Embryonic facial prominence (tissue), 1 donor: ENCODE results near the gene PDGFD.

ENCODE experiments used
- DNase-seq: peaks from one replicate; pipeline ENCODE4 v3.0.0-alpha.2; 2016; ENCODE audit errors: extremely low spot score

PDGFD gene

GRCh38 chr11:103887001-103887658, 276.8 kb downstream of the PDGFD start:
- no peak for DNase-seq

- DNase-seq = no peak
These were observed 280.1 kb downstream of the PDGFD start for GRCh38 chr11:103883856-103884255.

GRCh38 chr11:103883291-103883690, 280.7 kb downstream of the PDGFD start:
- no peak for DNase-seq

- no peak for DNase-seq
These were observed 282.4 kb downstream of the PDGFD start for GRCh38 chr11:103881584-103881983.

- DNase-seq = no peak
These were observed 283.0 kb downstream of the PDGFD start for GRCh38 chr11:103880968-103881367.

- DNase-seq = no peak
These were observed 285.3 kb downstream of the PDGFD start for GRCh38 chr11:103878646-103879045.

GRCh38 chr11:103877221-103877620, 286.7 kb downstream of the PDGFD start:
- no peak for DNase-seq

- no peak for DNase-seq
These were observed 288.0 kb downstream of the PDGFD start for GRCh38 chr11:103875855-103876510.

- no peak for DNase-seq
These were observed 291.2 kb downstream of the PDGFD start for GRCh38 chr11:103872748-103873147.

GRCh38 chr11:103871923-103872551, 291.9 kb downstream of the PDGFD start:
- DNase-seq = no peak

GRCh38 chr11:103870821-103871309, 293.1 kb downstream of the PDGFD start:
- DNase-seq = no peak

GRCh38 chr11:103867481-103867880, 296.5 kb downstream of the PDGFD start:
- DNase-seq = no peak

GRCh38 chr11:103863497-103863896, 300.4 kb downstream of the PDGFD start:
- no peak for DNase-seq

- DNase-seq = no peak
These were observed 301.2 kb downstream of the PDGFD start for GRCh38 chr11:103862802-103863174.

GRCh38 chr11:103862094-103862801, 301.7 kb downstream of the PDGFD start:
- DNase-seq = no peak
